ENCODE results near the gene CYB5B. TPM values are rescaled to one million over a fixed set of nuclear protein-coding genes. Genes with fewer than 3 reads are reported as not detected.

Gene CYB5B
- total RNA-seq, 1 donor from 2014 or later, result 46.3 TPM

- Histone ChIP-seq H3K4me3 (ENCODE audit: low read depth, low read length) (no peak overlapping the region), H3K36me3 (ENCODE audit: control insufficient read depth, insufficient read depth, low read length) (no peaks in the 10 kb centered on the region), H3K27me3 (ENCODE audit: control insufficient read depth, insufficient read depth, low read length) (no peaks in the 10 kb centered on the region)
- DNase-seq (ENCODE audit: low read depth), result no peak
- no peak for TF ChIP-seq CTCF (IDR thresholded peaks at IDR 0.05; ENCODE audit: insufficient read depth, low read length, poor library complexity, severe bottlenecking)
Measured at GRCh38 chr16:69499541-69500230, 75.3 kb downstream of the CYB5B start.

GRCh38 chr16:69500496-69500895, 76.1 kb downstream of the CYB5B start:
- Histone ChIP-seq H3K27me3 (ENCODE audit: control insufficient read depth, insufficient read depth, low read length) (no peaks in the 10 kb centered on the region), H3K4me3 (ENCODE audit: low read depth, low read length) (no peak overlapping the region), H3K36me3 (ENCODE audit: control insufficient read depth, insufficient read depth, low read length) (no peaks in the 10 kb centered on the region)
- no peak for TF ChIP-seq CTCF (IDR thresholded peaks at IDR 0.05; ENCODE audit: insufficient read depth, low read length, poor library complexity, severe bottlenecking)
- DNase-seq (ENCODE audit: low read depth), result no peak

GRCh38 chr16:69501956-69502745, 77.7 kb downstream of the CYB5B start:
- Histone ChIP-seq H3K4me3 (ENCODE audit: low read depth, low read length) (no peak overlapping the region), H3K36me3 (ENCODE audit: control insufficient read depth, insufficient read depth, low read length) (no peaks in the 10 kb centered on the region), H3K27me3 (ENCODE audit: control insufficient read depth, insufficient read depth, low read length) (no peaks in the 10 kb centered on the region)
- no peak for DNase-seq (ENCODE audit: low read depth)
- TF ChIP-seq CTCF (IDR thresholded peaks at IDR 0.05; ENCODE audit: insufficient read depth, low read length, poor library complexity, severe bottlenecking), result no peak

GRCh38 chr16:69503244-69503643, 78.8 kb downstream of the CYB5B start:
- DNase-seq (ENCODE audit: low read depth), result no peak
- H3K36me3 ChIP-seq (ENCODE audit: control insufficient read depth, insufficient read depth, low read length), result no peaks in the 10 kb centered on the region
- no peak for TF ChIP-seq CTCF (IDR thresholded peaks at IDR 0.05; ENCODE audit: insufficient read depth, low read length, poor library complexity, severe bottlenecking)
- H3K4me3 ChIP-seq (ENCODE audit: low read depth, low read length), result no peak overlapping the region
- H3K27me3 ChIP-seq (ENCODE audit: control insufficient read depth, insufficient read depth, low read length), result no peaks in the 10 kb centered on the region

- no peak for TF ChIP-seq CTCF (IDR thresholded peaks at IDR 0.05; ENCODE audit: insufficient read depth, low read length, poor library complexity, severe bottlenecking)
- Histone ChIP-seq H3K27me3 (ENCODE audit: control insufficient read depth, insufficient read depth, low read length) (no peaks in the 10 kb centered on the region), H3K36me3 (ENCODE audit: control insufficient read depth, insufficient read depth, low read length) (no peaks in the 10 kb centered on the region), H3K4me3 (ENCODE audit: low read depth, low read length) (no peak overlapping the region)
- no peak for DNase-seq (ENCODE audit: low read depth)
Measured at GRCh38 chr16:69508033-69508755, 83.8 kb downstream of the CYB5B start.

All from kidney epithelial cell (primary cell).